Lung (tissue), 12 donors: ENCODE results near the gene SOX13. TPM values are rescaled to one million over a fixed set of nuclear protein-coding genes. Genes with fewer than 3 reads are reported as not detected.

Experiments used
- ATAC-seq: fragments of 200-7000 bp; cut with Tn5 transposase; one replicate; pipeline ENCODE4 v1.9.1; 2020; ENCODE audit warnings: moderate number of reproducible peaks; ENCODE audit not compliant: insufficient read depth, low FRiP score
- DNase-seq, 3 donors: peaks; one replicate each; pipeline ENCODE4 v3.0.0-alpha.2; 2013 to 2017
- H3K27ac ChIP-seq, 2 donors: one replicate each; pipeline ENCODE4 v1.5.1; 2013; ENCODE audit warnings: mild to moderate bottlenecking in 2 of 2, moderate library complexity in 2 of 2, control low read depth in 1 of 2, inconsistent platforms in 1 of 2, low read depth in 1 of 2, low read length in 1 of 2
- H3K27me3 ChIP-seq, 3 donors: one replicate each; pipeline ENCODE4 v1.5.1; 2013; ENCODE audit warnings: low read length in 2 of 3; ENCODE audit not compliant: control insufficient read depth in 3 of 3, insufficient read depth in 3 of 3
- H3K36me3 ChIP-seq, 4 donors: one replicate each; pipeline ENCODE4 v1.5.1; 2013; ENCODE audit warnings: low read length in 4 of 4, mild to moderate bottlenecking in 1 of 4, moderate library complexity in 1 of 4; ENCODE audit not compliant: control insufficient read depth in 4 of 4, insufficient read depth in 4 of 4
- H3K4me1 ChIP-seq, 5 donors: one replicate each; pipeline ENCODE4 v1.5.1; 2013; ENCODE audit warnings: low read length in 5 of 5, mild to moderate bottlenecking in 2 of 5, moderate library complexity in 1 of 5; ENCODE audit not compliant: control insufficient read depth in 5 of 5, insufficient read depth in 5 of 5
- H3K4me3 ChIP-seq: one replicate; pipeline ENCODE4 v1.5.1; 2013; ENCODE audit warnings: mild to moderate bottlenecking, control low read depth, moderate library complexity
- H3K9ac ChIP-seq, 2 donors: one replicate each; pipeline ENCODE4 v1.5.1; 2013; ENCODE audit warnings: low read length in 2 of 2, control low read depth in 1 of 2; ENCODE audit not compliant: insufficient read depth in 1 of 2
- H3K9me3 ChIP-seq, 4 donors: one replicate each; pipeline ENCODE4 v1.5.1; 2013; ENCODE audit warnings: low read length in 3 of 4, mild to moderate bottlenecking in 1 of 4, moderate library complexity in 1 of 4; ENCODE audit not compliant: control insufficient read depth in 4 of 4, insufficient read depth in 3 of 4
- CTCF ChIP-seq: IDR thresholded peaks from 2 replicates; pipeline ENCODE4 v1.5.1; 2012; ENCODE audit warnings: mild to moderate bottlenecking; ENCODE audit errors: control extremely low read depth, extremely low read depth
- WGBS, 2 donors: extraction: QIAGEN DNeasy Blood & Tissue Kit; methylation state at CpG; one replicate each; pipeline ENCODE4 v1.1.7; 2013; 5-methylcytosine and 5-hydroxymethylcytosine counted together
- polyA plus RNA-seq, 2 donors: library from polyadenylated mRNA; stranded (reverse); fragments of 200-250 nt; gene quantifications; one replicate each; pipeline ENCODE4 v1.2.1, GENCODE V29; 2013
- total RNA-seq, 2 donors: library from RNA; depleted of rRNA in 1 of 2; stranded (reverse); fragments of >200 nt in 1 of 2; gene quantifications; one replicate each; pipeline ENCODE4 v1.2.1, GENCODE V29; 2014 to 2021
- donor health status: control.
- donor health status: control.
- donor health status: Bipolar disorder and iron deficiency.
- donor health status: healthy.
- donor health status: DM: yes; HTN: yes; CAD: no.

Gene SOX13
- total and polyA plus RNA-seq, 4 donors, result 14.7 to 52.6 (median 30.3) TPM

GRCh38 chr1:204093421-204093717 is 20.5 kb downstream of the SOX13 start:
- DNase-seq, result no peak
- no peak for ATAC-seq
- TF ChIP-seq CTCF, result no peak
- 68 to 74% methylated on average over 4 of the region's 4 CpGs for WGBS, 2 donors
- Histone ChIP-seq H3K27ac (peak overlapping the region in 1 of 2 donors; percentile 26), H3K27me3 (no peaks in the 10 kb centered on the region), H3K36me3 (no peaks in the 10 kb centered on the region), H3K9me3 (no peaks in the 10 kb centered on the region), H3K4me1 (peaks cover 6 to 46% (median 13%) of the 10 kb centered on the region in 5 donors), H3K9ac (no peak overlapping the region), H3K4me3 (no peak overlapping the region)

- DNase-seq (no peak), ATAC-seq (no peak)
- Histone ChIP-seq H3K9ac (no peak overlapping the region), H3K9me3 (no peaks in the 10 kb centered on the region), H3K27me3 (no peaks in the 10 kb centered on the region), H3K27ac (peak overlapping the region in 1 of 2 donors; percentile 30), H3K36me3 (no peaks in the 10 kb centered on the region), H3K4me3 (no peak overlapping the region), H3K4me1 (peaks cover 2 to 44% (median 9%) of the 10 kb centered on the region in 5 donors)
- 67 to 76% methylated on average over 2 of the region's 2 CpGs for WGBS, 2 donors
- no peak for TF ChIP-seq CTCF
Observed at GRCh38 chr1:204093781-204094180, 20.9 kb downstream of the SOX13 start.

- Histone ChIP-seq H3K36me3 (no peaks in the 10 kb centered on the region), H3K27ac (peak overlapping the region in 1 of 2 donors; percentile 35), H3K4me1 (peaks cover 2 to 41% (median 8%) of the 10 kb centered on the region in 5 donors), H3K27me3 (no peaks in the 10 kb centered on the region), H3K9me3 (no peaks in the 10 kb centered on the region), H3K9ac (no peak overlapping the region), H3K4me3 (no peak overlapping the region)
- 50 to 69% methylated on average over 6 of the region's 6 CpGs for WGBS, 2 donors
- no peak for TF ChIP-seq CTCF
- no peak for ATAC-seq
- DNase-seq, result no peak
Observed at GRCh38 chr1:204094313-204094729, 21.4 kb downstream of the SOX13 start.
